IMR-90 (cell line): ENCODE data around the gene MAP3K7CL. TPM values are rescaled to one million over a fixed set of nuclear protein-coding genes. Genes with fewer than 3 reads are reported as not detected.
A peak's percentile ranks its signal among the peaks of the same experiment; 100 is the strongest.

Experiments
- ATAC-seq: fragments of 200-7000 bp; cut with Tn5 transposase; 2 replicates; pipeline ENCODE4 v1.9.1; 2020; ENCODE audit warnings: low read depth, mild to moderate bottlenecking, moderate library complexity
- BruUV-seq: library from RNA; stranded (reverse); fragments of 400-500 nt; replicated peaks from 2 replicates; lab custom pipeline; 2021; lab: Mats Ljungman, UMichigan
- CTCF ChIA-PET: fragments of 300-600 bp; formaldehyde crosslinking; extraction: SDS; loops from one replicate; lab custom pipeline; 2021; ENCODE audit warnings: antibody characterized with exemption; lab: Yijun Ruan, JAX
- POLR2A ChIA-PET: fragments of 300-600 bp; sonication (Branson Sonifier 250); formaldehyde crosslinking; loops from one replicate; lab custom pipeline; 2022; ENCODE audit warnings: antibody characterized with exemption; ENCODE audit not compliant: unreplicated experiment; lab: Charles Lee
- DNase-seq: peaks from one replicate; pipeline ENCODE4 v3.0.0; 2013
- H2AFZ ChIP-seq: replicated peaks from 2 replicates; pipeline ENCODE3; 2013; ENCODE audit warnings: low read length, mild to moderate bottlenecking; ENCODE audit not compliant: poor library complexity
- H2AK5ac ChIP-seq: 2 replicates; pipeline ENCODE4 v1.6.1; 2013; ENCODE audit warnings: low read depth, low read length, inconsistent platforms
- H2AK9ac ChIP-seq: replicated peaks from 2 replicates; pipeline ENCODE3; 2013; ENCODE audit warnings: mild to moderate bottlenecking, low read depth, low read length, moderate library complexity; ENCODE audit not compliant: poor library complexity
- H2BK120ac ChIP-seq: 2 replicates; pipeline ENCODE4 v1.6.1; 2013; ENCODE audit warnings: low read depth, low read length, inconsistent platforms
- H2BK15ac ChIP-seq: 3 replicates; pipeline ENCODE4 v1.6.1; 2013; ENCODE audit warnings: low read depth, low read length, inconsistent platforms
- H2BK20ac ChIP-seq: 2 replicates; pipeline ENCODE4 v1.6.1; 2013; ENCODE audit warnings: low read depth, mild to moderate bottlenecking, inconsistent platforms, low read length, moderate library complexity
- H2BK5ac ChIP-seq: 2 replicates; pipeline ENCODE4 v1.6.1; 2013; ENCODE audit warnings: mild to moderate bottlenecking, low read depth, low read length, inconsistent platforms; ENCODE audit not compliant: poor library complexity, severe bottlenecking
- H3K14ac ChIP-seq: replicated peaks from 2 replicates; pipeline ENCODE4 v1.6.1; 2013; ENCODE audit warnings: low read depth, low read length, inconsistent platforms
- H3K18ac ChIP-seq: 2 replicates; pipeline ENCODE4 v1.6.1; 2013; ENCODE audit warnings: low read depth, low read length, control low read depth
- H3K23ac ChIP-seq: 2 replicates; pipeline ENCODE4 v1.6.1; 2013; ENCODE audit warnings: low read depth, low read length, inconsistent platforms
- H3K27ac ChIP-seq: 2 replicates; pipeline ENCODE4 v1.5.1; 2013; ENCODE audit warnings: mild to moderate bottlenecking, control low read depth, low read length; ENCODE audit not compliant: insufficient read depth
- H3K27me3 ChIP-seq: 2 replicates; pipeline ENCODE4 v1.6.1; 2013; ENCODE audit warnings: low read length; ENCODE audit not compliant: control insufficient read depth, insufficient read depth
- H3K36me3 ChIP-seq: 2 replicates; pipeline ENCODE4 v1.6.1; 2013; ENCODE audit warnings: low read length, mixed read lengths; ENCODE audit not compliant: control insufficient read depth, insufficient read depth
- H3K4ac ChIP-seq: 2 replicates; pipeline ENCODE4 v1.6.1; 2013; ENCODE audit warnings: low read depth, low read length, inconsistent platforms
- H3K4me1 ChIP-seq: 2 replicates; pipeline ENCODE4 v1.6.1; 2013; ENCODE audit warnings: low read length, mixed read lengths; ENCODE audit not compliant: control insufficient read depth, insufficient read depth
- H3K4me2 ChIP-seq: 2 replicates; pipeline ENCODE4 v1.6.1; 2013; ENCODE audit warnings: low read depth, mild to moderate bottlenecking, control low read depth, low read length, moderate library complexity
- H3K4me3 ChIP-seq: 2 replicates; pipeline ENCODE4 v1.5.1; 2013; ENCODE audit warnings: low read depth, mild to moderate bottlenecking, control low read depth, low read length, moderate library complexity; ENCODE audit not compliant: insufficient read depth
- H3K56ac ChIP-seq: 2 replicates; pipeline ENCODE4 v1.6.1; 2013; ENCODE audit warnings: low read length, inconsistent platforms; ENCODE audit not compliant: insufficient read depth; ENCODE audit errors: extremely low read depth
- H3K79me1 ChIP-seq, 2 experiments: 2 replicates each; pipeline ENCODE4 v1.6.1; 2013; ENCODE audit warnings: low read length in 2 of 2, inconsistent platforms in 1 of 2, low read depth in 1 of 2
- H3K9ac ChIP-seq: 2 replicates; pipeline ENCODE4 v1.6.1; 2013; ENCODE audit warnings: low read depth, low read length, control low read depth
- H3K9me1 ChIP-seq: 2 replicates; pipeline ENCODE4 v1.6.1; 2013; ENCODE audit warnings: low read length, inconsistent platforms; ENCODE audit not compliant: insufficient read depth
- H3K9me3 ChIP-seq: 2 replicates; pipeline ENCODE4 v1.6.1; 2013; ENCODE audit warnings: low read length; ENCODE audit not compliant: control insufficient read depth, insufficient read depth
- H4K20me1 ChIP-seq: 2 replicates; pipeline ENCODE4 v1.6.1; 2013; ENCODE audit warnings: low read length, inconsistent platforms; ENCODE audit not compliant: insufficient read depth
- H4K5ac ChIP-seq: 2 replicates; pipeline ENCODE4 v1.6.1; 2013; ENCODE audit warnings: mild to moderate bottlenecking, low read depth, low read length, control low read depth
- H4K8ac ChIP-seq, 2 experiments: 2 replicates each; pipeline ENCODE4 v1.6.1; 2013; ENCODE audit warnings: low read depth in 2 of 2, low read length in 2 of 2, control low read depth in 1 of 2, inconsistent platforms in 1 of 2
- H4K91ac ChIP-seq: 2 replicates; pipeline ENCODE4 v1.6.1; 2013; ENCODE audit warnings: low read depth, low read length, inconsistent platforms; ENCODE audit not compliant: insufficient read depth
- CHD1 ChIP-seq: IDR thresholded peaks from 2 replicates; pipeline ENCODE4 v1.6.1; 2012; ENCODE audit warnings: low read depth, low read length, improper control_type of control experiment
- MAFK ChIP-seq: IDR thresholded peaks from 2 replicates; pipeline ENCODE4 v1.6.1; 2012; ENCODE audit warnings: low read depth, low read length, improper control_type of control experiment
- MXI1 ChIP-seq: IDR thresholded peaks from 2 replicates; pipeline ENCODE4 v1.6.1; 2012; ENCODE audit warnings: low read depth, mild to moderate bottlenecking, low read length, moderate library complexity, borderline replicate concordance
- RFX5 ChIP-seq: IDR thresholded peaks from 2 replicates; pipeline ENCODE4 v1.8.0; 2012; ENCODE audit warnings: low read depth, mild to moderate bottlenecking, low read length, moderate library complexity
- WGBS, 2 experiments: methylation state at CpG; one replicate each; pipeline versions ENCODE4 v1.1.5 to v1.1.7; 2013; ENCODE audit warnings: missing lambda C conversion rate in 2 of 2; ENCODE audit not compliant: insufficient read length in 1 of 2; ENCODE audit errors: extremely low coverage in 2 of 2; 5-methylcytosine and 5-hydroxymethylcytosine counted together
- dilution Hi-C: fragments of 300-500 bp; cut with HindIII; formaldehyde crosslinking; loops from one replicate; pipeline ENCODE4 v1.14.3; 2018; ENCODE audit warnings: low sequenced_read_pairs; ENCODE audit not compliant: unreplicated experiment
- in situ Hi-C: fragments of 300-500 bp; cut with MboI; formaldehyde crosslinking; loops from 3 replicates; pipeline ENCODE4 v1.14.3; 2019; ENCODE audit warnings: low sequenced_read_pairs, inconsistent platforms, mixed read lengths
- intact Hi-C: fragments of 100-400 bp; cut with micrococcal nuclease; formaldehyde crosslinking; loops from 2 replicates; pipeline ENCODE4 v1.10.0; 2022
- polyA plus RNA-seq, 3 experiments: library from polyadenylated mRNA; depleted of rRNA; stranded (reverse); fragments of >200 nt; gene quantifications; 2 replicates each; pipeline ENCODE4 v1.2.3, GENCODE V29; 2012; ENCODE audit warnings: low replicate concordance in 1 of 3
- total RNA-seq: library from RNA; depleted of rRNA; stranded (reverse); fragments of >200 nt; gene quantifications from 2 replicates; pipeline ENCODE4 v1.2.3, GENCODE V29; 2012
- TF ChIP-seq, protein P1 (sequence below): fragments of 150-350 bp; IDR thresholded peaks from 2 replicates; pipeline ENCODE4 v1.6.1; 2016; ENCODE audit warnings: low read depth, mild to moderate bottlenecking, low read length, moderate library complexity, borderline replicate concordance

The MAP3K7CL gene
- total and polyA plus RNA-seq, 2 of the 4 experiments (the other 2 are of a cell fraction) = 21.0 to 22.3 TPM

DNA sequence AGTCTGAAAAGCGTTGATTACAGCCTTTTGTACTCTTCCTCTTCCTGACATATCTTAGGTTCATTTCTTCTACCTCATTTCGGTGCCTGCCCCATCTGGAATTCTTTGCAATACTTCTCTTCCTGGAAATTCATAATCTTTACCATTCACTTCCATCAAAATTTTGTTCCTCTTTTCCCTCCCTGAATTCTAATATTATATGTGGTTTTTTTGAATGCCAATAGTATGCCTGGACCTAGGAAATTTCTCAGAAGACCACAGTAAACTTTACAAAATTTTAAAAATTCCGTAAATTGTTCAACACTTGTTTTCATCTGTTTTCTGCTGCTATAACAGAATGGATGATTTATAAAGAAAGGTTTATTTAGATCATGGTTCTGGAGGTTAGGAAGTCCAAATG lies 76.8 kb downstream of the MAP3K7CL start:
- no peaks in the 10 kb centered on the region for H3K9me1 ChIP-seq
- no peak overlapping the region for H3K23ac ChIP-seq
- H3K4me2 ChIP-seq = no peak overlapping the region
- in situ Hi-C loops (no loop called here), dilution Hi-C loops (no loop called here), intact Hi-C loops (no loop called here)
- peaks cover 2% of the 10 kb centered on the region for H3K4me1 ChIP-seq
- no peaks in the 10 kb centered on the region for H3K9me3 ChIP-seq
- H4K5ac ChIP-seq = peak overlapping the region; percentile 49; the same call in 1 of the 2 replicates
- H4K8ac ChIP-seq = peak overlapping the region; percentile 46 to 62
- H4K20me1 ChIP-seq = no peaks in the 10 kb centered on the region
- H2AFZ ChIP-seq = no peak overlapping the region
- no peak overlapping the region for H3K14ac ChIP-seq
- no peak overlapping the region for H2BK5ac ChIP-seq
- peak overlapping the region; percentile 73; the same call in 1 of the 3 replicates for H2BK15ac ChIP-seq
- ATAC-seq (no peak), DNase-seq (no peak)
- no peaks in the 10 kb centered on the region for H3K36me3 ChIP-seq
- POLR2A ChIA-PET = no interaction called here
- TF ChIP-seq CHD1 (no peak), MAFK (no peak), RFX5 (no peak), MXI1 (no peak)
- TF ChIP-seq, protein P1, sequence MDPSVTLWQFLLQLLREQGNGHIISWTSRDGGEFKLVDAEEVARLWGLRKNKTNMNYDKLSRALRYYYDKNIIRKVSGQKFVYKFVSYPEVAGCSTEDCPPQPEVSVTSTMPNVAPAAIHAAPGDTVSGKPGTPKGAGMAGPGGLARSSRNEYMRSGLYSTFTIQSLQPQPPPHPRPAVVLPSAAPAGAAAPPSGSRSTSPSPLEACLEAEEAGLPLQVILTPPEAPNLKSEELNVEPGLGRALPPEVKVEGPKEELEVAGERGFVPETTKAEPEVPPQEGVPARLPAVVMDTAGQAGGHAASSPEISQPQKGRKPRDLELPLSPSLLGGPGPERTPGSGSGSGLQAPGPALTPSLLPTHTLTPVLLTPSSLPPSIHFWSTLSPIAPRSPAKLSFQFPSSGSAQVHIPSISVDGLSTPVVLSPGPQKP = no peak
- H3K79me1 ChIP-seq = no peaks in the 10 kb centered on the region
- H2AK5ac ChIP-seq = peak overlapping the region; percentile 27; the same call in 1 of the 2 replicates
- no TSS peak for BruUV-seq
- no peak overlapping the region for H3K9ac ChIP-seq
- H3K4me3 ChIP-seq = no peak overlapping the region
- no peak overlapping the region for H3K56ac ChIP-seq
- peak overlapping the region; percentile 17; the same call in 1 of the 2 replicates for H4K91ac ChIP-seq
- CTCF ChIA-PET = no interaction called here
- H3K27ac ChIP-seq = peak overlapping the region; percentile 21; the same call in 1 of the 2 replicates
- WGBS, 2 experiments = 83% methylated on average over 1 of the region's 3 CpGs; no CpG with 5 or more reads in 1 of the 2 experiments
- no peaks in the 10 kb centered on the region for H3K27me3 ChIP-seq
- no peak overlapping the region for H2BK20ac ChIP-seq
- peak overlapping the region; percentile 38; the same call in 1 of the 2 replicates for H3K4ac ChIP-seq
- H3K18ac ChIP-seq = peak overlapping the region; percentile 45; the same call in 1 of the 2 replicates
- no peak overlapping the region for H2AK9ac ChIP-seq
- H2BK120ac ChIP-seq = peak overlapping the region; percentile 7; the same call in 1 of the 2 replicates
